ENCODE data around the gene NUDC. TPM values are rescaled to one million over a fixed set of nuclear protein-coding genes. Genes with fewer than 3 reads are reported as not detected.

Gene NUDC
- total and polyA plus RNA-seq, 9 of the 15 experiments (the other 6 are each of a cell fraction or from before 2014, with no cell fraction given): 9.8 to 234 (median 149) TPM

DNA sequence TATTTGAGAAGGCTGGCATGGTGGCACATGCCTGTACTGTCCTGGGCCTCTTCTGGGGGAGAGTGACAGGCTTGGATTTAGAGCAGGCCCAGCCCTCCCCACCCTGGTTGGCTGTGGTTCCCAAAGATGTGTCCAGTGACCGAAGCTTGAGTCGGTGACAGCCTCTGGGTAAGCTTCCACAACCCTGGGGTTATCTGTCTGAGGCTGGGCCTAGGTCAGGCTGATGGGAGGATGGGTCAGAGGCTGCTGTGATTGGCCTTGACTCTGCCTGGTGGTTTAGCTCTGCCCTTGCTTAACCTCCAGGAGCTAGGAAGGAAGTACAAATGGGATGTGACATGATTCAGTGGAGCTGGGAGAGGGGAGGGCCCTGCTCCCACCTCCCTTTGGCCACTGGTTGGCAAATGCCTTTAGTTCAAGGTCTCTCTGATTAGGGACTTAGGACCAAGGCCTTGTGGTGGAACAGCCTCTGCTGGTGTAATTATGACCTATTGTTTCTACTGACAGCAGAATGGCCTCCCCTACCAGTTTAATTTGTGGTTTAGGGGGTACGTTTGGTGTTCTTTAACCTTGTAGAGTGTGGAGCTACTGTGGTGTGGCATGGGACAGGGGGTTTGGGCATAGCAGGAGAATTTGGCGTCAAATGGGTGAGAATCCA lies 16.6 kb downstream of the NUDC start (continued):
- TF ChIP-seq ZNF764 (CRISPR knock-in tag; IDR thresholded peaks at IDR 0.05; ENCODE audit: low read depth) (no peak), GABPA (tag; conservative IDR thresholded peaks at IDR 0.05; ENCODE audit: low read depth) (no peak), SMAD2 (IDR thresholded peaks at IDR 0.05; ENCODE audit: low read depth, low read length) (no peak), ZNF121 (CRISPR knock-in tag; conservative IDR thresholded peaks at IDR 0.05) (no peak), JUND (IDR thresholded peaks at IDR 0.05; ENCODE audit: borderline replicate concordance, low read depth, low read length) (no peak), JUND (tag; IDR thresholded peaks at IDR 0.05; ENCODE audit: borderline replicate concordance, low read depth, low read length) (no peak), FUS (optimal IDR thresholded peaks at IDR 0.05; ENCODE audit: low read depth, low read length) (no peak), ZNF124 (CRISPR knock-in tag; IDR thresholded peaks at IDR 0.05) (no peak), ZKSCAN1 (IDR thresholded peaks at IDR 0.05; ENCODE audit: low read depth, low read length) (no peak), ZSCAN29 (IDR thresholded peaks at IDR 0.05) (no peak), KDM1A (IDR thresholded peaks at IDR 0.05) (peak; percentile 53 to 69), CHCHD3 (CRISPR knock-in tag; IDR thresholded peaks at IDR 0.05) (no peak), PHB2 (IDR thresholded peaks at IDR 0.05; ENCODE audit: low read depth) (no peak), CREM (IDR thresholded peaks at IDR 0.05; ENCODE audit: low read depth) (no peak), NRF1 (conservative IDR thresholded peaks at IDR 0.05 in 1 of 2, IDR thresholded peaks at IDR 0.05 in 1 of 2) (no peak), TFAM (CRISPR knock-in tag; conservative IDR thresholded peaks at IDR 0.05) (no peak), CCAR2 (IDR thresholded peaks at IDR 0.05; ENCODE audit: low read depth, low read length) (no peak)
- TF ChIP-seq, protein P1, sequence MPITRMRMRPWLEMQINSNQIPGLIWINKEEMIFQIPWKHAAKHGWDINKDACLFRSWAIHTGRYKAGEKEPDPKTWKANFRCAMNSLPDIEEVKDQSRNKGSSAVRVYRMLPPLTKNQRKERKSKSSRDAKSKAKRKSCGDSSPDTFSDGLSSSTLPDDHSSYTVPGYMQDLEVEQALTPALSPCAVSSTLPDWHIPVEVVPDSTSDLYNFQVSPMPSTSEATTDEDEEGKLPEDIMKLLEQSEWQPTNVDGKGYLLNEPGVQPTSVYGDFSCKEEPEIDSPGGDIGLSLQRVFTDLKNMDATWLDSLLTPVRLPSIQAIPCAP (CRISPR knock-in tag; IDR thresholded peaks at IDR 0.05; ENCODE audit: borderline replicate concordance): no peak
- TF ChIP-seq, protein P2, sequence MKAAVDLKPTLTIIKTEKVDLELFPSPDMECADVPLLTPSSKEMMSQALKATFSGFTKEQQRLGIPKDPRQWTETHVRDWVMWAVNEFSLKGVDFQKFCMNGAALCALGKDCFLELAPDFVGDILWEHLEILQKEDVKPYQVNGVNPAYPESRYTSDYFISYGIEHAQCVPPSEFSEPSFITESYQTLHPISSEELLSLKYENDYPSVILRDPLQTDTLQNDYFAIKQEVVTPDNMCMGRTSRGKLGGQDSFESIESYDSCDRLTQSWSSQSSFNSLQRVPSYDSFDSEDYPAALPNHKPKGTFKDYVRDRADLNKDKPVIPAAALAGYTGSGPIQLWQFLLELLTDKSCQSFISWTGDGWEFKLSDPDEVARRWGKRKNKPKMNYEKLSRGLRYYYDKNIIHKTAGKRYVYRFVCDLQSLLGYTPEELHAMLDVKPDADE (conservative IDR thresholded peaks at IDR 0.05; ENCODE audit: control insufficient read depth, low read depth, low read length): 0 out of 2 replicates have a peak, but pooled peaks have one; percentile 17
